Heart left ventricle (tissue), 16 donors: Measurements from ENCODE around the gene TCP10L. TPM values are rescaled to one million over a fixed set of nuclear protein-coding genes. Genes with fewer than 3 reads are reported as not detected.
"Not testable (repeated sequence)": the region's sequence is repeated elsewhere in the genome, so short reads cannot be mapped to it uniquely, and the experiment has no call there.

Source experiments
- ATAC-seq, 4 donors: fragments of 200-7000 bp; cut with Tn5 transposase; one replicate each; pipeline ENCODE4 v1.9.1; 2020 to 2022; ENCODE audit warnings: moderate library complexity in 4 of 4, mild to moderate bottlenecking in 3 of 4, moderate number of reproducible peaks in 1 of 4
- DNase-seq, 5 donors: peaks; one replicate each; pipeline ENCODE4 v3.0.0-alpha.2; 2020
- H3K27ac ChIP-seq, 12 donors: fragments of 200-600 bp; sonication (generic) in 4 of 12; one replicate each; pipeline versions ENCODE4 v1.5.0 to v1.8.0; 2016 to 2022; ENCODE audit warnings: mild to moderate bottlenecking in 2 of 12
- H3K27me3 ChIP-seq, 9 donors: fragments of 200-600 bp; sonication (generic) in 2 of 9; one replicate each; pipeline versions ENCODE4 v1.5.1 to v1.8.0; 2016 to 2022; ENCODE audit warnings: mild to moderate bottlenecking in 3 of 9
- H3K36me3 ChIP-seq, 9 donors: fragments of 200-600 bp; sonication (generic) in 2 of 9; one replicate each; pipeline versions ENCODE4 v1.5.0 to v1.8.0; 2018 to 2022; ENCODE audit warnings: mild to moderate bottlenecking in 2 of 9
- H3K4me1 ChIP-seq, 12 donors: fragments of 200-600 bp; sonication (generic) in 4 of 12; one replicate each; pipeline versions ENCODE4 v1.5.0 to v1.8.0; 2016 to 2022; ENCODE audit warnings: mild to moderate bottlenecking in 3 of 12
- H3K4me3 ChIP-seq, 12 donors: fragments of 200-600 bp; sonication (generic) in 4 of 12; one replicate each; pipeline versions ENCODE4 v1.5.0 to v1.8.0; 2017 to 2022; ENCODE audit warnings: mild to moderate bottlenecking in 9 of 12, moderate library complexity in 4 of 12
- H3K9me3 ChIP-seq, 12 donors: fragments of 200-600 bp; sonication (generic) in 4 of 12; one replicate each; pipeline versions ENCODE4 v1.5.0 to v1.8.0; 2016 to 2022; ENCODE audit warnings: mild to moderate bottlenecking in 1 of 12
- POLR2A ChIP-seq, 2 donors: fragments of 450-650 bp; IDR thresholded peaks; one replicate each; pipeline ENCODE4 v1.6.1; 2017; ENCODE audit warnings: antibody characterized with exemption in 2 of 2, mild to moderate bottlenecking in 2 of 2, moderate library complexity in 2 of 2
- WGBS, 4 donors: extraction: QIAGEN DNeasy Blood & Tissue Kit in 2 of 4; methylation state at CpG; one replicate each; pipeline versions ENCODE4 v1.1.5 to v1.1.7; 2013 to 2018; 5-methylcytosine and 5-hydroxymethylcytosine counted together
- intact Hi-C, 10 donors: fragments of 100-400 bp; cut with DNase I; formaldehyde crosslinking; loops; one replicate each; pipeline versions ENCODE4 v1.11.1 to v1.14.2; 2022
- polyA plus RNA-seq, 2 donors: library from polyadenylated mRNA; stranded (reverse); fragments of 200-250 nt; gene quantifications; one replicate each; pipeline ENCODE4 v1.2.3, GENCODE V29; 2013
- total RNA-seq, 9 donors: library from RNA; depleted of rRNA in 2 of 9; stranded (reverse); fragments of >200 nt in 2 of 9; fragmentation: NEBNext Ultra II Directional in 3 of 9; extraction: Animal tissue kit (Norgen Biotek cat#: 25700) in 3 of 9; gene quantifications; one replicate each; pipeline versions ENCODE4 v1.1.0 to v1.2.4, GENCODE V29; 2016 to 2023
- TF ChIP-seq, protein P1 (sequence below), 12 donors: fragments of 200-600 bp; sonication (generic) in 4 of 12; IDR thresholded peaks; one replicate each; pipeline versions ENCODE4 v1.5.0 to v1.8.0; 2018 to 2022; ENCODE audit warnings: antibody characterized with exemption in 12 of 12, mild to moderate bottlenecking in 5 of 12
- donor health status: ischemic (EF 13 %, LVEDD 7.1; RV severe dilation, severe dysfunction).
- donor health status: healthy with polysubstance abuse.
- donor health status: DM: no; HTN: yes; CAD: no.
- donor health status: DM: no; HTN: no; CAD: no.
- donor health status: ischemic (EF 25% LVEDD 6.9; RV normal size, moderate dysfunction).
- donor health status: ischemic (EF 25% LVEDD 5.7; RV mildly dilated, moderate dysfunction).
- donor health status: healthy.
- donor health status: DM: yes; HTN: yes; CAD: no.
- donor health status: ischemic (EF 35%, LVEDD 5.7; RV mildly dilated, moderate dysfunction).
- donor health status: nonischemic (EF 11% LVEDD 7.7; RV severe dilation, severe dysfunction).
- donor health status: DM: yes; HTN: yes; CAD: no.
- donor health status: PGD.
- donor health status: ischemic (EF 29% LVEDD 5.4; RV normal size, mild dysfunction).
- donor health status: nonischemic (EF 23%, LVEDD 6.1; RV moderate dilation, normal function).

TCP10L gene
- total and polyA plus RNA-seq, 11 donors = 0.80 to 3.9 (median 2.2) TPM

DNA sequence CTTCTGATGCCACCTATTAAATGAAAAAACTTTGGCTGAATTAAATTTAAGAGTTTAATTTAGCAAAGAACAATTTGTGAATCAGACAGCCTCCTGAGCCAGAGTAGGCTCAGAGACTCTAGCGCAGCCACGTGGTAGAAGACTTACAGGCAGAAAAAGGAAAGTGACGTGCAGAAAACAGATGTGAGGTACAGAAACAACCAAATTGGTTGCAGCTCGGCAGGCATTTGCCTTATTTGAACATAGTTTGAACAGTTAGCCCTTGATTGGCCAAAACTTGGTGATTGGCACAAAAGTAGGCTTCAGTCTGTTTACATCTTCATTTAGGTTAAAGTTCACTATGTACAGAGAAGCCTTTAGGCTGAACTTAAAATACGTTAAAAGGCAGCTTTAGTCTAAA is 22.9 kb downstream of the TCP10L start:
- H3K36me3 ChIP-seq = no peaks in the 10 kb centered on the region
- ATAC-seq = peak; percentile 55 to 84 (median 66)
- TF ChIP-seq POLR2A (IDR thresholded peaks at IDR 0.05) = no peak
- TF ChIP-seq, protein P1, sequence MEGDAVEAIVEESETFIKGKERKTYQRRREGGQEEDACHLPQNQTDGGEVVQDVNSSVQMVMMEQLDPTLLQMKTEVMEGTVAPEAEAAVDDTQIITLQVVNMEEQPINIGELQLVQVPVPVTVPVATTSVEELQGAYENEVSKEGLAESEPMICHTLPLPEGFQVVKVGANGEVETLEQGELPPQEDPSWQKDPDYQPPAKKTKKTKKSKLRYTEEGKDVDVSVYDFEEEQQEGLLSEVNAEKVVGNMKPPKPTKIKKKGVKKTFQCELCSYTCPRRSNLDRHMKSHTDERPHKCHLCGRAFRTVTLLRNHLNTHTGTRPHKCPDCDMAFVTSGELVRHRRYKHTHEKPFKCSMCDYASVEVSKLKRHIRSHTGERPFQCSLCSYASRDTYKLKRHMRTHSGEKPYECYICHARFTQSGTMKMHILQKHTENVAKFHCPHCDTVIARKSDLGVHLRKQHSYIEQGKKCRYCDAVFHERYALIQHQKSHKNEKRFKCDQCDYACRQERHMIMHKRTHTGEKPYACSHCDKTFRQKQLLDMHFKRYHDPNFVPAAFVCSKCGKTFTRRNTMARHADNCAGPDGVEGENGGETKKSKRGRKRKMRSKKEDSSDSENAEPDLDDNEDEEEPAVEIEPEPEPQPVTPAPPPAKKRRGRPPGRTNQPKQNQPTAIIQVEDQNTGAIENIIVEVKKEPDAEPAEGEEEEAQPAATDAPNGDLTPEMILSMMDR (IDR thresholded peaks at IDR 0.05) = peak; percentile 37 to 81 (median 58)
- no peaks in the 10 kb centered on the region for H3K27me3 ChIP-seq
- H3K9me3 ChIP-seq = peaks cover 0 to 17% (median 2%) of the 10 kb centered on the region in 12 donors
- 44 to 61% (median 51%) methylated on average over 5 of the region's 5 CpGs for WGBS, 4 donors
- no peak overlapping the region for H3K4me3 ChIP-seq
- intact Hi-C loops = loop anchor here in 6 of 10 donors (1.0 to 10.0 kb wide), 6 partner anchors 35 to 159 kb away; no protein-coding TSS in a partner anchor
- peaks cover 0 to 11% (median 1%) of the 10 kb centered on the region in 12 donors for H3K4me1 ChIP-seq
- peak overlapping the region in 9 of 12 donors; percentile 5 to 70 (median 56) for H3K27ac ChIP-seq
- DNase-seq = peak in 4 of 5 donors; percentile 58 to 62 (median 60)

- not testable (repeated sequence) for H3K4me3 ChIP-seq, H3K36me3 ChIP-seq, ATAC-seq, H3K27me3 ChIP-seq, DNase-seq
- WGBS, 4 donors = 81 to 94% (median 90%) methylated on average over 1 of the region's 1 CpG
- Histone ChIP-seq H3K27ac (peak overlapping the region in 2 of 12 donors; percentile 48 to 70), H3K4me1 (peaks cover 0 to 11% (median 1%) of the 10 kb centered on the region in 12 donors), H3K9me3 (peaks cover 0 to 17% (median 2%) of the 10 kb centered on the region in 12 donors)
- intact Hi-C loops = loop anchor here in 5 of 10 donors (5.0 to 10.0 kb wide), 4 partner anchors 34 to 87 kb away; no protein-coding TSS in a partner anchor
Measured at GRCh38 chr21:32561476-32561875, 23.8 kb downstream of the TCP10L start.

DNA sequence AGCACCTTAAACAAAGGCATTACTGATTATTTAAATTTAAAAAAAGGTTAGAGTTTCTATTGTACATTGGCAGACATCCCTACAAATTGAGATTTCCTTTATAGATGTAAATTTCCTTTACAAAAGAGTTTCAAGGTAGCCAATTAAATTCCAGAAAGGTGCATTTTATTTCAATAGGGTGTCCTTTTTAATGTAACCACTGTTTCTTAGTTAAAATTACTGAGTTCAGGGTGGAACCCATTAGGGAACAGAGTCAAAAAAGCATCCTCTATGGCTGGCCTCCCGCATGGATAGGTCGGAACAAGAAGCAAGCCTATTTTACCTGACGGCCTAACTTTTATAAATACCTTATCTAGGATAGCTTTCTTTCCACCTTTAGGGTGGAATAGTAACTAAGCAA is 24.4 kb downstream of the TCP10L start:
- no peak for TF ChIP-seq POLR2A (IDR thresholded peaks at IDR 0.05)
- TF ChIP-seq, protein P1 (IDR thresholded peaks at IDR 0.05) = no peak
- H3K27ac ChIP-seq = no peak overlapping the region
- H3K27me3 ChIP-seq = no peaks in the 10 kb centered on the region
- peaks cover 0 to 17% (median 2%) of the 10 kb centered on the region in 12 donors for H3K9me3 ChIP-seq
- H3K4me1 ChIP-seq = peaks cover 0 to 11% (median 1%) of the 10 kb centered on the region in 12 donors
- H3K4me3 ChIP-seq = no peak overlapping the region
- no peaks in the 10 kb centered on the region for H3K36me3 ChIP-seq
- intact Hi-C loops = loop anchor here in 5 of 10 donors (5.0 to 10.0 kb wide), 4 partner anchors 34 to 86 kb away; no protein-coding TSS in a partner anchor
- DNase-seq (no peak), ATAC-seq (no peak)
- 97 to 100% (median 98%) methylated on average over 3 of the region's 3 CpGs for WGBS, 4 donors

- Histone ChIP-seq H3K9me3 (no peaks in the 10 kb centered on the region), H3K27ac (no peak overlapping the region), H3K27me3 (no peaks in the 10 kb centered on the region), H3K4me1 (peaks cover 0 to 23% (median 5%) of the 10 kb centered on the region in 12 donors), H3K36me3 (no peaks in the 10 kb centered on the region), H3K4me3 (no peak overlapping the region)
- DNase-seq = no peak
- TF ChIP-seq, protein P1 (IDR thresholded peaks at IDR 0.05) = no peak
- TF ChIP-seq POLR2A (IDR thresholded peaks at IDR 0.05) = no peak
- WGBS, 4 donors = 89 to 95% (median 93%) methylated on average over 6 of the region's 6 CpGs
- no peak for ATAC-seq
- intact Hi-C loops = loop anchor here in 1 of 10 donors (5.0 kb wide), 1 partner anchor 37 kb away; no protein-coding TSS in a partner anchor
Measured at GRCh38 chr21:32559006-32559610, 26.2 kb downstream of the TCP10L start.
